K562 (cell line): Measurements from ENCODE around the gene IL26. TPM values are rescaled to one million over a fixed set of nuclear protein-coding genes. Genes with fewer than 3 reads are reported as not detected.

Source experiments
- ATAC-seq: fragments of 200-7000 bp; cut with Tn5 transposase; 3 replicates; pipeline ENCODE4 v1.9.1; 2020; ENCODE audit warnings: moderate library complexity
- BruUV-seq: library from RNA; stranded (reverse); fragments of 400-500 nt; replicated peaks from 2 replicates; lab custom pipeline; 2021; lab: Mats Ljungman, UMichigan
- CTCF ChIA-PET: fragments of 300-600 bp; formaldehyde crosslinking; extraction: SDS; loops from one replicate; lab custom pipeline; 2021; ENCODE audit warnings: low intra/inter-chr PET ratio; lab: Yijun Ruan, JAX
- POLR2A ChIA-PET: fragments of 300-600, 350-650 bp; sonication (Branson Sonifier 250); formaldehyde crosslinking; extraction: SDS; loops from one replicate; lab custom pipeline; 2021; ENCODE audit warnings: antibody characterized with exemption, inconsistent platforms; lab: Yijun Ruan, JAX
- DNase-seq, 4 experiments: peaks; one replicate each; pipeline versions ENCODE4 v3.0.0 to v3.0.0-alpha.2; 2011 to 2018; ENCODE audit warnings: low spot score in 3 of 4, mixed read lengths in 3 of 4; ENCODE audit errors: extremely low read depth in 1 of 4
- FAIRE-seq: peaks from 2 replicates; lab custom pipeline; 2011; peaks lifted over from hg19 to GRCh38; lab: Jason Lieb, UNC
- H2AFZ ChIP-seq: 2 replicates; pipeline ENCODE4 v1.6.0; 2011; ENCODE audit warnings: low read depth, low read length, control low read depth, inconsistent platforms
- H3K27ac ChIP-seq: fragments of 200-600 bp; 3 replicates; pipeline ENCODE4 v1.8.0; 2011; ENCODE audit warnings: low read depth, mild to moderate bottlenecking, control low read depth, inconsistent platforms, low read length, moderate library complexity, mixed read lengths; ENCODE audit errors: extremely low read depth
- H3K27me3 ChIP-seq, 2 experiments: fragments of 300-600 bp in 1 of 2; 2 replicates in 1 of 2; 3 replicates in 1 of 2; pipeline versions ENCODE4 v1.6.0 to v1.8.0; 2011; ENCODE audit warnings: inconsistent platforms in 2 of 2, low read length in 2 of 2, mild to moderate bottlenecking in 1 of 2, mixed read lengths in 1 of 2, moderate library complexity in 1 of 2; ENCODE audit not compliant: control insufficient read depth in 2 of 2, insufficient read depth in 2 of 2
- H3K36me3 ChIP-seq: fragments of 300-600 bp; 3 replicates; pipeline ENCODE4 v1.8.0; 2011; ENCODE audit warnings: mild to moderate bottlenecking, low read length, inconsistent platforms; ENCODE audit not compliant: control insufficient read depth, insufficient read depth
- H3K4me1 ChIP-seq, 2 experiments: fragments of 200-600 bp in 1 of 2; replicated peaks in 1 of 2; 2 replicates in 1 of 2; 3 replicates in 1 of 2; pipeline versions ENCODE4 v1.5.1 to v1.8.0; 2011; ENCODE audit warnings: inconsistent platforms in 2 of 2, low read length in 2 of 2, mild to moderate bottlenecking in 1 of 2, mixed read lengths in 1 of 2, moderate library complexity in 1 of 2; ENCODE audit not compliant: control insufficient read depth in 2 of 2, insufficient read depth in 2 of 2
- H3K4me2 ChIP-seq: 2 replicates; pipeline ENCODE4 v1.6.1; 2011; ENCODE audit warnings: low read length, control low read depth, inconsistent platforms, mixed read lengths; ENCODE audit not compliant: insufficient read depth
- H3K4me3 ChIP-seq: fragments of 200-600 bp; sonication (generic), shearing (Covaris generic); 2 replicates; pipeline ENCODE4 v1.5.1; 2016; ENCODE audit warnings: control low read depth, inconsistent platforms
- H3K79me2 ChIP-seq: fragments of 200-600 bp; 3 replicates; pipeline ENCODE4 v1.8.0; 2011; ENCODE audit warnings: low read length, inconsistent platforms; ENCODE audit not compliant: control insufficient read depth, insufficient read depth
- H3K9ac ChIP-seq, 2 experiments: 2 replicates each; pipeline versions ENCODE4 v1.6.0 to v1.6.1; 2011; ENCODE audit warnings: low read depth in 2 of 2, low read length in 2 of 2, control low read depth in 1 of 2, inconsistent platforms in 1 of 2, mild to moderate bottlenecking in 1 of 2, mixed read lengths in 1 of 2; ENCODE audit not compliant: insufficient read depth in 1 of 2
- H3K9me1 ChIP-seq: one replicate; pipeline ENCODE4 v1.6.0; 2011; ENCODE audit warnings: inconsistent platforms, mild to moderate bottlenecking, low read length, moderate library complexity; ENCODE audit not compliant: control insufficient read depth, insufficient read depth
- H3K9me3 ChIP-seq: replicated peaks from 2 replicates; pipeline ENCODE4 v1.5.1; 2011; ENCODE audit warnings: low read depth, low read length, inconsistent platforms; ENCODE audit not compliant: control insufficient read depth, insufficient read depth
- H4K20me1 ChIP-seq: replicated peaks from 2 replicates; pipeline ENCODE4 v1.6.1; 2011; ENCODE audit warnings: low read length, inconsistent platforms, mixed read lengths; ENCODE audit not compliant: control insufficient read depth, insufficient read depth
- HMG20A ChIP-seq: fragments of 450-650 bp; formaldehyde crosslinking; conservative IDR thresholded peaks from 2 replicates; pipeline ENCODE4 v1.4.0; 2020; ENCODE audit warnings: mild to moderate bottlenecking, mixed read lengths
- HNRNPL ChIP-seq: fragments of 200-400 bp; formaldehyde crosslinking; IDR thresholded peaks from 2 replicates; pipeline ENCODE4 v1.6.1; 2017; ENCODE audit warnings: low read depth, mild to moderate bottlenecking, low read length
- NFYB ChIP-seq: IDR thresholded peaks from 2 replicates; pipeline ENCODE4 v1.6.1; 2011; ENCODE audit warnings: mild to moderate bottlenecking, moderate library complexity; ENCODE audit not compliant: insufficient read length; ENCODE audit errors: extremely low read depth
- NONO ChIP-seq, 2 experiments: fragments of 200-400 bp in 1 of 2; fragments of 450-650 bp in 1 of 2; formaldehyde crosslinking in 1 of 2; IDR thresholded peaks; 2 replicates each; pipeline ENCODE4 v1.6.1; 2017; ENCODE audit warnings: low read depth in 2 of 2, mild to moderate bottlenecking in 2 of 2, moderate library complexity in 2 of 2, low read length in 1 of 2
- POLR2G ChIP-seq: fragments of 200-400 bp; formaldehyde crosslinking; IDR thresholded peaks from 2 replicates; pipeline ENCODE4 v1.6.1; 2017; ENCODE audit warnings: low read depth, mild to moderate bottlenecking, antibody characterized with exemption, low read length, moderate library complexity
- RCOR1 ChIP-seq, 2 experiments: IDR thresholded peaks; 2 replicates each; pipeline ENCODE4 v1.6.1; 2012; ENCODE audit warnings: low read depth in 2 of 2, low read length in 2 of 2, borderline replicate concordance in 1 of 2, improper control_type of control experiment in 1 of 2
- RFX5 ChIP-seq: IDR thresholded peaks from 2 replicates; pipeline ENCODE4 v1.6.1; 2011; ENCODE audit warnings: low read depth, mild to moderate bottlenecking, improper control_type of control experiment, low read length
- SAP30 ChIP-seq: fragments of 200-600 bp; sonication (generic); IDR thresholded peaks from 2 replicates; pipeline ENCODE4 v1.6.1; 2012; ENCODE audit warnings: borderline replicate concordance, low read depth, mild to moderate bottlenecking, moderate library complexity, low read length, control low read depth, inconsistent platforms; ENCODE audit not compliant: insufficient read depth, poor library complexity, severe bottlenecking
- SMARCA5 ChIP-seq: fragments of 450-650 bp; IDR thresholded peaks from 2 replicates; pipeline ENCODE4 v1.6.1; 2016
- SNIP1 ChIP-seq: fragments of 450-650 bp; IDR thresholded peaks from 2 replicates; pipeline ENCODE4 v1.7.1; 2017; ENCODE audit warnings: low read depth, mild to moderate bottlenecking
- STAG1 ChIP-seq: sonication (generic); formaldehyde crosslinking; IDR thresholded peaks from 2 replicates; pipeline ENCODE4 v1.5.0; 2020; ENCODE audit warnings: missing genetic modification reagents, borderline replicate concordance
- TRIM24 ChIP-seq, 2 experiments: fragments of 450-650 bp; IDR thresholded peaks; 2 replicates each; pipeline ENCODE4 v1.6.1; 2016
- TSC22D4 ChIP-seq: fragments of 450-650 bp; IDR thresholded peaks from 2 replicates; pipeline ENCODE4 v1.6.1; 2016; ENCODE audit warnings: missing genetic modification characterization, missing biosample characterization, control low read depth
- XRCC4 ChIP-seq: IDR thresholded peaks from one replicate; pipeline ENCODE4 v1.6.1; 2011; ENCODE audit not compliant: insufficient read depth, insufficient read length; ENCODE audit errors: extremely low read depth
- ZBTB17 ChIP-seq: fragments of 450-650 bp; formaldehyde crosslinking; IDR thresholded peaks from 2 replicates; pipeline ENCODE4 v1.4.0; 2020; ENCODE audit warnings: mild to moderate bottlenecking
- ZNF224 ChIP-seq: sonication (generic); formaldehyde crosslinking; IDR thresholded peaks from 2 replicates; pipeline ENCODE4 v1.8.0; 2022; ENCODE audit warnings: mild to moderate bottlenecking, missing genetic modification reagents
- ZNF551 ChIP-seq: fragments of 250-450 bp; sonication (Bioruptor Pico); IDR thresholded peaks from 2 replicates; pipeline ENCODE4 v1.5.0; 2021; ENCODE audit warnings: mild to moderate bottlenecking, moderate library complexity
- in situ Hi-C: fragments of 300-500 bp; cut with MboI; formaldehyde crosslinking; loops from 4 replicates; pipeline ENCODE4 v1.15.0; 2018; ENCODE audit warnings: inconsistent platforms, mixed read lengths
- intact Hi-C: fragments of 100-400 bp; cut with micrococcal nuclease; formaldehyde crosslinking; loops from 2 replicates; pipeline ENCODE4 v1.14.2; 2022
- polyA plus RNA-seq, 8 experiments: library from polyadenylated mRNA; depleted of rRNA in 4 of 8; stranded (reverse) in 5 of 8; unstranded in 3 of 8; fragments of >200 nt; fragmentation: Nextera tagmentation in 2 of 8; fragmentation: Illumina TruSeq in 1 of 8; extraction: Ambion mirVana in 2 of 8; extraction: Trizol in 1 of 8; gene quantifications; 2 replicates each; pipeline versions ENCODE4 v1.2.1 to v1.2.3, GENCODE V29; 2011 to 2014; ENCODE audit warnings: inconsistent platforms in 1 of 8, missing spikeins in 1 of 8
- total RNA-seq, 7 experiments: library from RNA; depleted of rRNA in 6 of 7; stranded (reverse); fragments of >200 nt in 6 of 7; fragmentation: Illumina TruSeq in 2 of 7; extraction: Trizol in 2 of 7; gene quantifications; 2 replicates each; pipeline versions ENCODE4 v1.2.1 to v1.2.3, GENCODE V29; 2011 to 2021; ENCODE audit warnings: low replicate concordance in 1 of 7
- TF ChIP-seq, protein P1 (sequence below): fragments of 250-450 bp; sonication (Bioruptor Pico); IDR thresholded peaks from 2 replicates; pipeline ENCODE4 v1.5.0; 2020; ENCODE audit warnings: mild to moderate bottlenecking, borderline replicate concordance
- TF ChIP-seq, protein P2 (sequence below): fragments of 450-650 bp; formaldehyde crosslinking; IDR thresholded peaks from 2 replicates; pipeline ENCODE4 v1.4.0; 2020; ENCODE audit warnings: mild to moderate bottlenecking
- TF ChIP-seq, protein P3 (sequence below): fragments of 450-650 bp; formaldehyde crosslinking; conservative IDR thresholded peaks from 2 replicates; pipeline ENCODE4 v1.4.0; 2022; ENCODE audit warnings: mild to moderate bottlenecking, missing genetic modification characterization

IL26 gene
- total and polyA plus RNA-seq, 9 of the 15 experiments (the other 6 are each of a cell fraction or from before 2014, with no cell fraction given), result not detected

DNA sequence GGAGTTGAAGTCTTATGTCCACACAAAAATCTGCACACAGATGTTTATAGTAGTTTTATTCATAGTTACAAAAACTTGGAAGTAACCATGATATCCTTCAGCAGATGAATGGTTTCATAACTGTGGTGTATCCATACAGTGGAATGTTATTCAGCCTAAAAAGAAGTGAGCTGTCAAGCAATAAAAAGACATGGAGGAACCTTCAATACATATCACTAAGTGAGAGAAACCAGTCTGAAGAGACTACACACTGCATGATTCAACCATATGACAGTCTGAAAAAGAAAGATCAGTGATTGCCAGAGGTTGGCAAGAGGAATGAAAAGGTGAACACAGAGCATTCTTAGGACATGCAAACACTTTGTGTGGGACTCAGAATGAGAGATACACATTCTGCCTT, 47.4 kb downstream of the IL26 start:
- no peak for DNase-seq
- ATAC-seq, result no peak
- H3K27me3 ChIP-seq, result no peaks in the 10 kb centered on the region
- H3K36me3 ChIP-seq, result no peaks in the 10 kb centered on the region
- TF ChIP-seq POLR2G, result no peak
- TF ChIP-seq SNIP1, result no peak
- no peak for TF ChIP-seq ZNF224 (CRISPR knock-in tag)
- TF ChIP-seq SMARCA5, result no peak
- no peak for TF ChIP-seq RFX5
- TF ChIP-seq HNRNPL, result no peak
- no peak for TF ChIP-seq HMG20A (CRISPR knock-in tag)
- no peak for TF ChIP-seq ZBTB17 (CRISPR knock-in tag)
- TF ChIP-seq XRCC4, result no peak
- no peak for TF ChIP-seq ZNF551 (CRISPR knock-in tag)
- TF ChIP-seq TRIM24 (IDR thresholded peaks at IDR 0.05), result no peak
- no peak for TF ChIP-seq NFYB
- TF ChIP-seq, protein P1, sequence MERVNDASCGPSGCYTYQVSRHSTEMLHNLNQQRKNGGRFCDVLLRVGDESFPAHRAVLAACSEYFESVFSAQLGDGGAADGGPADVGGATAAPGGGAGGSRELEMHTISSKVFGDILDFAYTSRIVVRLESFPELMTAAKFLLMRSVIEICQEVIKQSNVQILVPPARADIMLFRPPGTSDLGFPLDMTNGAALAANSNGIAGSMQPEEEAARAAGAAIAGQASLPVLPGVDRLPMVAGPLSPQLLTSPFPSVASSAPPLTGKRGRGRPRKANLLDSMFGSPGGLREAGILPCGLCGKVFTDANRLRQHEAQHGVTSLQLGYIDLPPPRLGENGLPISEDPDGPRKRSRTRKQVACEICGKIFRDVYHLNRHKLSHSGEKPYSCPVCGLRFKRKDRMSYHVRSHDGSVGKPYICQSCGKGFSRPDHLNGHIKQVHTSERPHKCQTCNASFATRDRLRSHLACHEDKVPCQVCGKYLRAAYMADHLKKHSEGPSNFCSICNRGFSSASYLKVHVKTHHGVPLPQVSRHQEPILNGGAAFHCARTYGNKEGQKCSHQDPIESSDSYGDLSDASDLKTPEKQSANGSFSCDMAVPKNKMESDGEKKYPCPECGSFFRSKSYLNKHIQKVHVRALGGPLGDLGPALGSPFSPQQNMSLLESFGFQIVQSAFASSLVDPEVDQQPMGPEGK (CRISPR knock-in tag), result no peak
- TF ChIP-seq, protein P2, sequence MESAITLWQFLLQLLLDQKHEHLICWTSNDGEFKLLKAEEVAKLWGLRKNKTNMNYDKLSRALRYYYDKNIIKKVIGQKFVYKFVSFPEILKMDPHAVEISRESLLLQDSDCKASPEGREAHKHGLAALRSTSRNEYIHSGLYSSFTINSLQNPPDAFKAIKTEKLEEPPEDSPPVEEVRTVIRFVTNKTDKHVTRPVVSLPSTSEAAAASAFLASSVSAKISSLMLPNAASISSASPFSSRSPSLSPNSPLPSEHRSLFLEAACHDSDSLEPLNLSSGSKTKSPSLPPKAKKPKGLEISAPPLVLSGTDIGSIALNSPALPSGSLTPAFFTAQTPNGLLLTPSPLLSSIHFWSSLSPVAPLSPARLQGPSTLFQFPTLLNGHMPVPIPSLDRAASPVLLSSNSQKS (CRISPR knock-in tag), result no peak
- TF ChIP-seq NONO (IDR thresholded peaks at IDR 0.05; ENCODE audit: low read depth in 2 of 2, low read length in 1 of 2), result no peak
- TF ChIP-seq STAG1 (CRISPR knock-in tag), result no peak
- TF ChIP-seq, protein P3, sequence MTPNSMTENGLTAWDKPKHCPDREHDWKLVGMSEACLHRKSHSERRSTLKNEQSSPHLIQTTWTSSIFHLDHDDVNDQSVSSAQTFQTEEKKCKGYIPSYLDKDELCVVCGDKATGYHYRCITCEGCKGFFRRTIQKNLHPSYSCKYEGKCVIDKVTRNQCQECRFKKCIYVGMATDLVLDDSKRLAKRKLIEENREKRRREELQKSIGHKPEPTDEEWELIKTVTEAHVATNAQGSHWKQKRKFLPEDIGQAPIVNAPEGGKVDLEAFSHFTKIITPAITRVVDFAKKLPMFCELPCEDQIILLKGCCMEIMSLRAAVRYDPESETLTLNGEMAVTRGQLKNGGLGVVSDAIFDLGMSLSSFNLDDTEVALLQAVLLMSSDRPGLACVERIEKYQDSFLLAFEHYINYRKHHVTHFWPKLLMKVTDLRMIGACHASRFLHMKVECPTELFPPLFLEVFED (CRISPR knock-in tag), result no peak
- TF ChIP-seq RCOR1 (IDR thresholded peaks at IDR 0.05; ENCODE audit: borderline replicate concordance in 1 of 2, low read depth in 2 of 2, low read length in 2 of 2), result no peak
- no peak for TF ChIP-seq SAP30
- TF ChIP-seq TSC22D4 (tag), result no peak
- H3K9ac ChIP-seq, result no peak overlapping the region
- CTCF ChIA-PET, result no interaction called here
- H3K79me2 ChIP-seq, result no peaks in the 10 kb centered on the region
- BruUV-seq, result no TSS peak
- H3K27ac ChIP-seq, result no peak overlapping the region
- H3K4me3 ChIP-seq, result no peak overlapping the region
- H3K9me1 ChIP-seq, result no peaks in the 10 kb centered on the region
- intact Hi-C loops (no loop called here), in situ Hi-C loops (no loop called here)
- POLR2A ChIA-PET, result interaction anchor here (1.2 kb wide), 1 partner anchor 10 kb away, joined by 3 read pairs; no protein-coding TSS in a partner anchor
- H4K20me1 ChIP-seq, result no peaks in the 10 kb centered on the region
- no peak for FAIRE-seq
- H3K9me3 ChIP-seq, result no peaks in the 10 kb centered on the region
- no peak overlapping the region for H3K4me2 ChIP-seq
- 0 out of 2 replicates have a peak overlapping the region, but pooled peaks have one; percentile 72 for H2AFZ ChIP-seq
- H3K4me1 ChIP-seq, result no peaks in the 10 kb centered on the region; a peak in 1 of 5 replicates
